Stimulated activated CD4-positive, alpha-beta T cell treated with anti-CD3 and anti-CD28 coated beads, TNF-alpha, amount 100 ng/mL, for 48 hours (primary cell): ENCODE measurements around the gene SHC3.
"Not testable (repeated sequence)": the region's sequence is repeated elsewhere in the genome, so short reads cannot be mapped to it uniquely, and the experiment has no call there.

Experiments used
- DNase-seq, 3 donors: peaks; one replicate each; pipeline ENCODE4 v3.0.0-alpha.2; 2020; ENCODE audit warnings: low read depth in 3 of 3

Gene SHC3, protein sequence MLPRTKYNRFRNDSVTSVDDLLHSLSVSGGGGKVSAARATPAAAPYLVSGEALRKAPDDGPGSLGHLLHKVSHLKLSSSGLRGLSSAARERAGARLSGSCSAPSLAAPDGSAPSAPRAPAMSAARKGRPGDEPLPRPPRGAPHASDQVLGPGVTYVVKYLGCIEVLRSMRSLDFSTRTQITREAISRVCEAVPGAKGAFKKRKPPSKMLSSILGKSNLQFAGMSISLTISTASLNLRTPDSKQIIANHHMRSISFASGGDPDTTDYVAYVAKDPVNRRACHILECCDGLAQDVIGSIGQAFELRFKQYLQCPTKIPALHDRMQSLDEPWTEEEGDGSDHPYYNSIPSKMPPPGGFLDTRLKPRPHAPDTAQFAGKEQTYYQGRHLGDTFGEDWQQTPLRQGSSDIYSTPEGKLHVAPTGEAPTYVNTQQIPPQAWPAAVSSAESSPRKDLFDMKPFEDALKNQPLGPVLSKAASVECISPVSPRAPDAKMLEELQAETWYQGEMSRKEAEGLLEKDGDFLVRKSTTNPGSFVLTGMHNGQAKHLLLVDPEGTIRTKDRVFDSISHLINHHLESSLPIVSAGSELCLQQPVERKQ

DNA sequence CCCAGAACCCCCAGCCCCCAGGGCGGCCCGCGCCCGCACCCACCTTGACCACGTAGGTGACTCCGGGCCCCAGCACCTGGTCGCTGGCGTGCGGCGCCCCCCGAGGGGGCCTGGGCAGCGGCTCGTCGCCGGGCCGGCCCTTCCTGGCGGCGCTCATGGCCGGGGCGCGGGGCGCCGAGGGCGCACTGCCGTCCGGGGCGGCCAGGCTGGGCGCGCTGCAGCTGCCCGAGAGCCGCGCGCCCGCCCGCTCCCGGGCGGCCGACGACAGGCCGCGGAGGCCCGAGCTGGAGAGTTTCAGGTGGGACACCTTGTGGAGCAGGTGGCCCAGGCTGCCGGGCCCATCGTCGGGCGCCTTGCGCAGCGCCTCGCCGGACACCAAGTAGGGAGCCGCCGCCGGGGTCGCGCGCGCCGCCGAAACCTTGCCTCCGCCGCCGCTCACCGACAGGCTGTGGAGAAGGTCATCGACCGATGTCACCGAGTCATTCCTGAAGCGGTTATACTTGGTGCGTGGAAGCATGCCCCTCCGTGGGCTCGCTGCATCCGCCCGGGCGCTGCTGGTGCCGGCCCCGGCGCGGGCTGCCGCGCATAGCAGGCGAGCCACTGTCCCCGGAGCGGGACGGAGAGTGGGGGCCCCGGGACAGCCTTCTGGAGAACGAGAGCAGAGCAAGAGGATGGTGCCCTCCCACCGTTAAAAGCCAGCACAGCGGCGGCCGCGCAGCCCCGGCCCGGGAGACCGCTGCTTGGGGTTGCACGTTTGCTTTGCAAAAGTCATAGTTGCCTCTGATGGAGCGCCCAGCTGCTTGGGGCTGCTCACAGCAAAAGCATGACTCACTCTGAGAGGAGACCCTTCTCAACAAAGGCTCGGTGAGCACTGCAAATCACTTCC lies at the start of gene SHC3:
SHC3 (minus strand) TSS at position 875 of the 886 bp plus-strand sequence; CDS start at position 517, 358 bp downstream.
- DNase-seq: no peak

DNA sequence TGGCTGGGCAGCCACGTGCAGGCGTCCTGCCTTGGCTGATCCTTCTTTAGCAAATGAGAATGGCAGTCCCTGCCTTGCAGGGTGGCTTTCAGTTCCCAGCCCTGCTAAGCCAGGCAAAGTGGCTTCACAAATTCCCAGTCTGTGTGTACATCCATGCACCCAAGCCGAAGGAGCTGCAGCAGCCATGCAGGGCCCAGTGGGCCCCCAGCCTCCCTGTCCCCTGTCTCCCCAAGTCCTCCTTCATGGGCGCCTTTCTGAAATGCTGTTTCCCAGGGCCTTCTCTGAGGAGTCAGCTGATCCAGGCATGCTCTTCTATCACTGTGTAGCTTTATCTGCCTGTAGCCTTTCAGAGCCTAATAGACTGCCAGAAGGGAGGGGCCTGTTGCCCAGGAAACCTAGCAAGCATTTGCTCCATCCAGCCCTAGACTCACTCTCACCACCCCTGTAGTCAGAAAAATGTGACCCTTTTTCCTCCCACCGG lies 47.4 kb upstream of the SHC3 start:
- DNase-seq: no peak

DNA sequence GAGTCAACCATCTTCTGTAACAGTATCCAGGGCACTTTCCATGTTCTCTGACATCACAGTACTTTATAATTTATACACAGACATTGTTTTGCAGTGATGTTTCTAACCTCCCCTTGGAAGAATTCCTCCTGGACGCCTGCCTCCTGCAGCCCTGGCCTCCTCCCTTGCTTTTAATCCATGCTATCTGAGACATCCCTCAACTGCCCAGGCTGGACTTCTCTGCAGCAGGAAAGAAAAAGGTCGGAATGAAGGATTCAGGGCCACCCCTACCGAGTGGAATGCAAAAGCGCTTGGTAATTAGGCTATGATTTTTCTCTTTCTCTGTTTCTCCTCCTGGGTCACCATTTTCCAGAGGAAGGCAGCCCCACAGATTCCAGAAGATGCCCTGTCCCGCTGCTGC lies 47.0 kb upstream of the SHC3 start:
- DNase-seq: no peak

DNA sequence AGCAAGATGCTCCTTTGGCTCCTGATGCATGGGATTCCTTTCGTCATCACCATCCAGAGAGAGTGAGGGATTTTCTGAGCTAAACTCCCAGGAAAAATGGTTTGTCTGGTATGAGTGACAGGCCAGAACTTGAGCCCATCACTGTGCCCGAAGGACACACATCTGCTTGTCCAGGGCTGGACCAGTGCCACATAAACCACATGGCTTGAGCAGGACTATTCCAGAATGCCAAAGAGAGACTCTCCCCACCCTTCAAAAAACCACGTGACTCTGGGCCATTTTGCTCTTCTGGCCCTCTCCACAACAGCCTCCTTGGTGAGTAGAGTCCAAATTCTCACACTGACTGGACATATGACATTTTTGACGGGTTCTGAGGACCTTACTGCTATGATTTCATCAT lies 46.4 kb upstream of the SHC3 start:
- DNase-seq: no peak

DNA sequence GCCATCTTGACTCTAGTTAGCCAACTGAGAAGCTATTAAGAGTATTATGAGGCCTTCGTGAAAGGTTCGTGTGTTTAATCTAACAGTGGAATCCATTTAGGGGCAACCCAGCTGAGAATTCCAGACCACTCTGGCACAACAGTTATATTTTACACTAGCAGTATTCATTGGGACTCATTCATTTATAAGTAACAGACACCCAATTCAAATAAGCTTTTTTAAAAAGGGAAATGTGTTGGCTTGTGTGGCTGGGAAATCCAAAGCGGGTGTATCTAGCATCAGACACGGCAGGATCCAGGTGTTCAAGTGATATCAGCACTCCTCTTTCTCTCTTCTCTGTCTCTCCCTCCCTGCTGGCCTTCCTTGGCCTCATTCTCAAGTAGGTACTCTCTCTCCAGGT lies 46.0 kb upstream of the SHC3 start:
- DNase-seq: no peak

DNA sequence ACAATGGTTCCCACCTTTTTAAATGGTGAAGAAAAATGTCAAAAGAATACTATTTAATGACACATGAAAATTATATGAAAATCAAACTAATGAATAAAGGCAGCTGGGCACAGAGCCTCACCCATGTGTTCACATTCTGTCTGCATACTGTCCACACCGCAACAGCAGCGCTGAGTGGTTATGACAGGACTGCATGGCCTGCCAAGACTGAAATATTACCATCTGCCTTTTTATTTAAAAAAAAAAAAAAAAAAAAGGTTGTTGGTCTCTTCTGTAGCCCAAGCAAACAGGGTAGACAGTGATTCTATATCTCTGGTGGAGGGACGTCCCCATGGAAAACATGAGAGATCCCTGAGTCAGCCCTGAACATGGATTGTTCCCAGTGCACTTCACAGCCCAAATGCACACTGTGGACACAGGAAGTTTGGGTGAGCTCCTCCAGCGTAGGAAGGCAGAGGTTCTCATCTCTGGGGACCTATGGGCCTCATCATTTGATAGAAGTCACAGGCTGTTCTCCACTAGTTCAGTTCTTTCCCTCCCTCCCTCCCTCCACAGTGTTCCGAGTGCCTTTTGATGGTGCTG lies 44.9 kb upstream of the SHC3 start:
- DNase-seq: no peak

DNA sequence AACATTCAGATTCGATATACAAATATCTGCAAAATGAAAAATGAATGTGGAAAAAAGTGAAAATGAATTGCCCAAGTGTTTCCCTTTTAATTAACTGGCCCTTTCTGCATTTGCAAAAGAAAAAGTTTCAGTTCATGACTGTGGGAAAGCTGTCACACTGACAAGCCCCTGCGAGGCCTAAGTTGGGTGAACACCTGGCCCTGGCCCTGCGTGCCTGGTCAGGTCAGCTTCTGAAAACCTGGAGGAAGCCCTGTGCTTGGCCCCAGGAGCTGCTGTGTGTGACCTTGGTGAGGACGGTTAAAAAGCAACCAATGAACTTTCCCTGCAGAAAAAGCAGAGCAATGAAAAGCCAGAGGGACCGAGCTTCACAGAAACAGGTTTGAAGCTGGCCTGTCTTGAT lies 41.0 kb upstream of the SHC3 start:
- no peak for DNase-seq

DNA sequence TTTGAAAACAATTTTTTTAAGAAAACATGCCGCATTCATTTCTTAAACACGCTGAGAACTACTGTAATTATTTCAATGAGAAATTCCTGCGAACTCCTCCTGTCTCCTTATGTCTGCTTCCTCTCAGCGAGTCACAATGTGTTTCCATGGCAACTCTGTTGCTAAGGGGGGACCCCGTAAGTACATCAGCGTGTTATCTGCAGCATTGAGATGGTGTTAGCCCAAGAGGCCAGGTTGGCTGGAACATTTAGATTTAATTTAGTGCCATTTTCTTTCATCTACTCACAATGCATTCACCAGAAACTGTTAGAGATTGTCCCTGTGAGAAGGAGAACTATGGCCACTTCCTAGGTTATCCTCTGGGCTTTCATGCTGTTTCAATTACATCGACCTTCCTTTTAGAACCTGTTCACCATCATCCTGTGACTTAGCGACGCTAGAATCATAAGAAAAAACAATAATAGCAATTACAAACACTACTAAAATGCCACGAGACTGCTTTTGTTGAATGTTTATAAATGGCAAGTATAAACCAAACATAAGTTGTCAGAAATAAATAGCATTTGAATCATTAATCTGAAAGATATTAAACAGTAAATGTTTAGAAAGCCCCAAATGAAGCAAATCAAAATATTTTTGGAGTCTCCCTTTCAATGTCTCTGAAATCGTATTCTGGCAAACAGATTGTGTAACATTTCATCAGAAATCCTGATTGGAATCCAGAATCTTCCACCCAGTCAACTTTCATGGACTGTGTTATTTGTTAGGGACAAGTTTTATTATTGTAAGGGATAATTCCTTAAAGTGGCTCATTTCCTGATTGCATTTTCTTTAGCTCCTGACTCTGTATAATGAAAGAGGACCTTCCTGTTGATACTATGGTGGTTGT lies 39.7 kb upstream of the SHC3 start:
- DNase-seq: no peak

DNA sequence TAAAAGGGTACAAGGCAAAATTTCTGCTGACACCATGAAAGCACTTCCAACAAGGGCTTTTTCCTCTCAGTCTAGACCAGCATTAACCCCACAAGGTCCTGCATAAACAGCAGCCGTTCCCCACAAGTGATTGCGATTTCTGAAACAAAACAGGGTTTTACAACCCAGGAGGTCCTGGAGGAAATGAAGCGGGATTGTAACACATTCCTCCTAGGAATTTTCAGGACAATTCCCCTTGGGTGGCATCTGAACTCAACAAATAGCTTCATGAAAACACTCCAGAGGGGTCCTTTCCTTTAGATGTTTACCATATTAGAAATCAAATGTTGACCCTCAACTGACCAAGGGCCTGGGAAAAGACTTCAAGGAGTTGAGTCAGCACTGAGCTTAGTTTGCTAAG lies 36.7 kb upstream of the SHC3 start:
- no peak for DNase-seq

DNA sequence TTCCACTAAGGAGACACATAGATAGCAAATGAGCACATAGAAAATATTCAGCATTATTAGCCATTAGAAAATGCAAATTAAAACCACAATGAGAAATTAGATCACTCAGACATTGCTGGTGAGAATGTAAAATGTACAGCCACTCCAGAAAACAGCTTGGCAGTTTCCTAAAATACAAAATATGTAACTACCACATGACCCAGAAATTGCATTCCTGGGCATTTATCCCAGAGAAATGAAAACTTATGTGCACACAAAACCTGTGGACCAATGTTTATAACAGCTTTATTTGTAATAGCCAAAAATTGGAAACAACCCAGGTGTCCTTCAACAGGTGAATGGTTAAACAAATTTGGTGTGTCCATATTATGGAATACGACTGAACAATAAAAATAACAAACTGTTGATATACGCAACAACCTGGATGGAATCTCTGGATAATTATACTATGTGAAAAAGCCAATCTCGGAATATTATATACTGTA lies 34.8 kb upstream of the SHC3 start:
- DNase-seq: no peak

DNA sequence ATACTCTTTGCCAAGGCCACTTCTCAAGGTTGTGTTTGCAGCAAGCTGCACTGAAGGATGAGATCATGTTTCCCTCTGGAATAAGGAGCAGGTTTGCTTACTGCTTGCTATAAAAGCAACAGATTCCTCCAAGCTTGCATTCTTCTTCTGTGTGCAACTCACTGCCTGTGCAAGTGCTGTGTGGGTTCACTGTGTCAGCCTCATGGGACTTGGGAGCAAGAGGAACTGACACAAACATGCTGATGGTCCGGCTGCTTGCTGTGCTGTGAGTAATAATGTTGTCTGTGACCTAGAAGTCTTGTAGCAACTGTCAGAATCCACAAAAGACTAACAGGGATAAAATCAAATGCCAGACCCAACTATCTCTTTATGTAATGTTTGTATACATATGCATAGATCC lies 33.6 kb upstream of the SHC3 start:
- no peak for DNase-seq

DNA sequence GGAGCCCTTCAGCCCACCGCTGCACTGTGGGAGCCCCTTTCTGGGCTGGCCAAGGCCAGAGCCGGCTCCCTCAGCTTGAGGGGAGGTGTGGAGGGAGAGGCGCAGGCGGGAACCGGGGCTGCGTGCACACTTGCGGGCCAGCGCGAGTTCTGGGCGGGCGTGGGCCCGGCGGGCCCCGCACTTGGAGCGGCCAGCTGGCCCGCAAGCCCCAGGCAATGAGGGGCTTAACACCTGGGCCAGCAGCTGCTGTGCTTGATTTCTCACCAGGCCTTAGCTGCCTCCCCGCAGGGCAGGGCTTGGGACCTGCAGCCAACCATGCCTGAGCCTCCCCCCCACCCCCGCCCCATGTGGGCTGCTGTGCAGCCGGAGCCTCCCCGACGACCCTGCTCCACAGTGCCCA lies 30.7 kb upstream of the SHC3 start:
- DNase-seq: not testable (repeated sequence)

DNA sequence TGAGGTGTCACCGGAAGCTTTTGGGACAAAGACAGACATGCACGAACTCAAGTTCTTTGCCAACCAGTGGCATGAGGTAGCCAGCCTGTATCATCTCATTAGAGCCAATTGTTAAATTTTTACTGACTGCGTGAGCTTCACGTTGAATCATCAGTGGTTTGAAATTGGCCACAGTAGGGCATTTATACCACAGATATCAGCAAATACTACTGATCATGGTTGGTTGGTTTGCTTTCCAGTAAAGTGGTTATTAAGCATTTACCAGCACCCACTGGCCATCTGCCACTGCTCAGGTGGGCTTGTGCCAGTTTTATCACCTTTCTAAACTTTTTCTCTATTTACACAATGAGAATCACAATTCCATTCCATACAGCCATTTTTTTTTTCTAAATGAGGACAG lies 28.4 kb upstream of the SHC3 start:
- no peak for DNase-seq

DNA sequence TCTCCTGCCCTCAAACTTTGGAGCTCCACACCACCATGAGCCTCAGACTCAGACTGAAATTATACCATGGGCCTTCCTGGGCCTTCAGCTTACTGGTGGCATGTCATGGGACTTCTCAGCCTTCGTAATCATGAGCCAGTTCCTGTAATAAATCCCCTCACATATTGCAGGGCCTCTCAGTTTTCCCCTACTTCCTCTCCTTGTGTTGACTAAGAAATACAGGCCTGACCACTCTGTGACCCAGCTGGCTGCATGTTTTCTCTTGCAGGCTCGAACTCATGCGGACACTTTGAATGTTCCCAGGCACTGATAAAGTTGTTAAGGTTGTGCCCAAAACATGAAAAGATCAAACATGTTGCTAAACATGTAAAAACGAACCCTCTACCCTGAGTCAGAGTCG lies 26.2 kb upstream of the SHC3 start:
- no peak for DNase-seq

DNA sequence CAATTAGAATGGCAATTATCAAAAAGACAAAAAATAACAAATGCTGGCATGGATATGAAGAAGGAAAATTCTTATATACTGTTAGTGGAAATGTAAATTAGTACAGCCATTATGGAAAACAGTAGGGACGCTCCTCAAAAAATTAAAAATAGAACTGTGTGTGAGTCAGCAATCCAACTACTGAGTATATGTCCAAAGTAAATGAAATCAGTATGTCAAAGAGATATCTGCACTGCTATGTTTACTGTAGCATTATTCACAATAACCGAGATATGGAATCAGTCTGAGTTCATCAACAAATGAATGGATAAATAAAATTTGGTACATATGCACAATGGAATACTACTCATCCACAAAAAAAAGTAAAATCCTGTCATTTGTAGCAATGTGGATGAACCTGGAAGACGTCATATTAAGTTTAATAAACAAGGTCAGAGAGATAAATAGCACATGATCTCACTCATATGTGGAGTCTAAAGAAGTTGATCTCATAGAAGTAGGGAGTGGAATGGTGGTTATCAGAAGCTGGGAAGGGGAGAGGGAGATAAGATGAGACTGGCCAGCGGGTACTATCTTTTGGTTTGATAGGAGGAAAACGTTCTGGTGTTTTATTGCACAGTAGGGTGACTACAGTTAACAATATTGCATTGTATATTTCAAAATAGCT lies 16.6 kb upstream of the SHC3 start:
- no peak for DNase-seq

DNA sequence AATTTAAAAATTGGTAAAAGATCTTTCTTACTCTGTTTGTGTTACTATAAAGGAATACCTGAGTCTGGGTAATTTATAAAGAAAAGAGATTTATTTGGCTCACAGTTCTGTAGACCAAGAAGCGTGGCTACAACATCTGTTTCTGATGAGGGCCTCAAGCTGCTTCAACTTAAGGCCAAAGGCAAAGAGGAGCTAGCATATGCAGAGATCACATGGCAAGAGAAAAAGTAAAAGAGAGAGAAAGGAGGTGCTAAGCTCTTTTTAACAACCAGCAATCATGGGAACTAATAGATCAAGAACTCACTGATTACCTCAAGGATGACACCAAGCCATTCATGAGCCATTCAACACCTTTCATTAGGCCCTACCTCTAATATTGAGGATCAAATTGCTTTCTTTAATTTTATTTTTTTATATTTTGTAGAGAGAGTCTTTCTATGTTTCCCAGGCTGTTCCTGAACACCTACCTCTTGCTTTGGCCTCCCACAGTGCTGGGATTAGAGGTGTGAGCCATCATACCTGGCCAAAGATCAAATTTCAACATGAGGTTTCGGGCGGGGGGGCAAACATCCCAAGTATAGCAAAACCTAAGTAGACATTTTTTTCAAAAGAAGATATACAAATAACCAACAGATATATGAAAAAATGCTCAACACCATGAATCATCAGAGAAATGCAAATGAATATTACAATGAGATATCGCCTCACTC lies 16.0 kb upstream of the SHC3 start:
- DNase-seq: no peak

DNA sequence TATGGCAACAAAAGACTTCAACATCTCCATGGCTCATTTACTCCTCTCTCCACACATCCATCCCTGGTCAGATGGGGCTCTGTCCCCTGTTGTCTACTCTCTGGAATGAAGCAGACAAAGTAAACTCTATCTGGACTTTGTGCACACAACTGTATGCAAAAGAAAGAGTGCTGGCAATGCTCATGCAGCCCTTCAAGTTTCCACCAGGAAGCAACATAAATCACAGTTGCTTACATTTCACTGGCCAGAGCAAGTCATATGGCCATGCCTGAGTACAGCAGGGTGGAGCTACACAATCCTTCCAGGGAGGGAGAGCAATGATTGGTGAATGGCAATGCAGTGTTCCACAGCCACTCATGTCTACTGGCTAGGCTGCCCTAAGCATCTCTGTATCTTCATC lies 12.4 kb upstream of the SHC3 start:
- no peak for DNase-seq

DNA sequence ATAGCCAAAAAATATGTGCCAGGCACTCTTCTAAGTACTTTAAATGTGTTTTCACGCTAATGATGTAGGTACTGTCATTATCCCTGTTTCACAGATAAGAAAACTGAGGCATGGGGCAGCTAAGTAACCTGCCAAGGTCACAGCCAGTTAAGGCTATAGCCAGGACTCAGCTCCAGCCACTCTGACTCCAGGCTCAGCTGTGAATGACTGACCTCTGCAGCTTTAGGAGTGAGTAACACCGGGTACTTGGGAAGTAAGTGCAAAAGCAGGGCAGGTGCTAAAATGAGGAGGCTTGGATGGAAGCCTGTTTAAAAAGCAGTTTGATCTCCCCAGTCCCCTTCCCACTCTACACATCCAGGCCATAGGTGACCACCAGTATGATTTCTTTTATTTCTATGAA lies 10.6 kb upstream of the SHC3 start:
- no peak for DNase-seq

DNA sequence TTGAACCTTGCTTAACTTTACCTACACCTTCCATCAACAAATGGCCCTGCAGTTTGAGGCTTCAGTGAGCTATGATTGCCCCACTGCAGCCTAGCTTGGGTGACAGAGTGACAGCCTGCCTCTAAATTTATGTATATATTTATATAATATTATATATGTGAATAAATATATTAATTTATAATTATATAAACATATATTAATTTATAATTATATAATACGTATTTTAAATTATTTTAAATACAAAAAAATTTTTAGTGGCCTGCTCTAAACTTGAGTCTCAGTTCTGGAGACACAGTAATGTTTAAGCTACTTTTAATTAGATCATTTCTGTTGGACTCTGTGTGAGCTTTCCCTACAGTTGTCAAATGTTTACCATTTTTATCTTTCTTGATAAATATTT lies 9.3 kb upstream of the SHC3 start:
- no peak for DNase-seq

DNA sequence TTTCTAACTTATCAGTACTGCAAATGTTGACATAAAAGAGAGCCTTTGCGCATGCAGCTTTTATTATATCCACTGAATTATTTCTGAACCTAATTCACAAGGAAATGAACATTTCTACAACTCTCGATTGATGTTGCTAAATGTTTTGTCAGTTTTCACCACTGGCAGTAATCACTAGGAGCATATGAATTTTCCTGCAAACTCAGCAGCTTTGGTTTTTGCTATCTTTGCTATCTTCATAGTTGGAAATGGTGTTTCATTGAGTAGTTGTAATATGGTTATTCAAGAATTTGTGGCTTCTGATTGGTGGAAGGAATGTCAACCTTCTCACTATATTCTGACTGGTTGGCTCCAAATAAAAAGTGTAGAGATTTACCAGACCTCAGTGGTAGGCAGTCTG lies 8.9 kb upstream of the SHC3 start:
- DNase-seq: no peak
